CD14-positive monocyte (primary cell): ENCODE results near the gene FBXO48. TPM values are rescaled to one million over a fixed set of nuclear protein-coding genes. Genes with fewer than 3 reads are reported as not detected.

Experiments
- DNase-seq, 3 donors: peaks; one replicate each; pipeline ENCODE4 v3.0.0-alpha.2; 2011 to 2022
- H2AFZ ChIP-seq: 2 replicates; pipeline ENCODE4 v1.6.0; 2012; ENCODE audit warnings: mild to moderate bottlenecking, low read depth, low read length, inconsistent platforms; ENCODE audit not compliant: insufficient read depth, poor library complexity, severe bottlenecking
- H3K27ac ChIP-seq, 2 donors: 1 replicate in 1 of 2; 2 replicates in 1 of 2; pipeline ENCODE4 v1.5.1; 2012 to 2013; ENCODE audit warnings: low read length in 2 of 2, control low read depth in 1 of 2, inconsistent platforms in 1 of 2, low read depth in 1 of 2, mild to moderate bottlenecking in 1 of 2
- H3K27me3 ChIP-seq, 2 donors: one replicate each; pipeline versions ENCODE4 v1.6.0 to v1.6.1; 2011 to 2013; ENCODE audit warnings: low read length in 2 of 2; ENCODE audit not compliant: control insufficient read depth in 2 of 2, insufficient read depth in 2 of 2
- H3K36me3 ChIP-seq, 2 donors: replicated peaks in 1 of 2; 1 replicate in 1 of 2; 2 replicates in 1 of 2; pipeline versions ENCODE4 v1.5.1 to v1.6.1; 2012 to 2013; ENCODE audit warnings: low read length in 2 of 2, control low read depth in 1 of 2, inconsistent platforms in 1 of 2, mild to moderate bottlenecking in 1 of 2; ENCODE audit not compliant: insufficient read depth in 2 of 2, control insufficient read depth in 1 of 2
- H3K4me1 ChIP-seq, 2 donors: 1 replicate in 1 of 2; 2 replicates in 1 of 2; pipeline versions ENCODE4 v1.5.1 to v1.6.1; 2012 to 2013; ENCODE audit warnings: low read length in 2 of 2, control low read depth in 1 of 2, inconsistent platforms in 1 of 2, mild to moderate bottlenecking in 1 of 2, moderate library complexity in 1 of 2; ENCODE audit not compliant: insufficient read depth in 2 of 2, control insufficient read depth in 1 of 2
- H3K4me2 ChIP-seq: replicated peaks from 2 replicates; pipeline ENCODE3; 2012; ENCODE audit warnings: low read length, moderate library complexity, mild to moderate bottlenecking; ENCODE audit not compliant: poor library complexity, severe bottlenecking; ENCODE audit errors: extremely low read depth
- H3K4me3 ChIP-seq, 3 experiments: fragments of 200-600 bp in 1 of 3; sonication (generic) in 1 of 3; replicated peaks in 1 of 3; 1 replicate in 2 of 3; 2 replicates in 1 of 3; pipeline ENCODE4 v1.5.1; 2011 to 2013; ENCODE audit warnings: low read length in 3 of 3, mild to moderate bottlenecking in 3 of 3, control low read depth in 2 of 3, low read depth in 2 of 3, inconsistent platforms in 1 of 3, moderate library complexity in 1 of 3
- H3K79me2 ChIP-seq: 2 replicates; pipeline ENCODE4 v1.6.0; 2012; ENCODE audit warnings: mild to moderate bottlenecking, control low read depth, inconsistent platforms, low read length, moderate library complexity; ENCODE audit not compliant: insufficient read depth
- H3K9ac ChIP-seq: 2 replicates; pipeline ENCODE4 v1.6.0; 2017; ENCODE audit warnings: low read length, mild to moderate bottlenecking; ENCODE audit not compliant: insufficient read depth, poor library complexity, severe bottlenecking
- H3K9me3 ChIP-seq, 2 donors: replicated peaks in 1 of 2; 1 replicate in 1 of 2; 2 replicates in 1 of 2; pipeline versions ENCODE4 v1.5.1 to v1.6.1; 2012 to 2013; ENCODE audit warnings: low read length in 2 of 2, control low read depth in 1 of 2; ENCODE audit not compliant: control insufficient read depth in 1 of 2, insufficient read depth in 1 of 2
- H4K20me1 ChIP-seq: 2 replicates; pipeline ENCODE4 v1.6.0; 2012; ENCODE audit warnings: mild to moderate bottlenecking, low read length, control low read depth, moderate library complexity; ENCODE audit not compliant: insufficient read depth
- H3K27ac Mint-ChIP-seq, 7 donors: one replicate each; pipeline ENCODE4 v1.8.0; 2020; ENCODE audit warnings: mild to moderate bottlenecking in 7 of 7, mixed read lengths in 7 of 7, moderate library complexity in 6 of 7, inconsistent platforms in 2 of 7
- H3K27me3 Mint-ChIP-seq, 3 donors: one replicate each; pipeline ENCODE4 v1.8.0; 2021 to 2022; ENCODE audit warnings: low read depth in 3 of 3, mild to moderate bottlenecking in 3 of 3, mixed read lengths in 3 of 3, moderate library complexity in 3 of 3, inconsistent platforms in 1 of 3
- H3K36me3 Mint-ChIP-seq, 2 donors: one replicate each; pipeline ENCODE4 v1.8.0; 2020; ENCODE audit warnings: mixed read lengths in 2 of 2, inconsistent platforms in 1 of 2, mild to moderate bottlenecking in 1 of 2
- H3K4me1 Mint-ChIP-seq: one replicate; pipeline ENCODE4 v1.8.0; 2020; ENCODE audit warnings: mild to moderate bottlenecking, mixed read lengths
- H3K4me3 Mint-ChIP-seq, 2 donors: one replicate each; pipeline ENCODE4 v1.8.0; 2020; ENCODE audit warnings: mild to moderate bottlenecking in 2 of 2, mixed read lengths in 2 of 2, moderate library complexity in 1 of 2
- H3K9me3 Mint-ChIP-seq, 7 donors: one replicate each; pipeline ENCODE4 v1.8.0; 2020 to 2022; ENCODE audit warnings: mixed read lengths in 7 of 7, mild to moderate bottlenecking in 6 of 7, moderate library complexity in 6 of 7, inconsistent platforms in 2 of 7
- CTCF ChIP-seq: fragments of 200-600 bp; IDR thresholded peaks from one replicate; pipeline ENCODE4 v1.8.0; 2022; ENCODE audit warnings: antibody characterized with exemption, mild to moderate bottlenecking
- WGBS: methylation state at CpG from one replicate; pipeline ENCODE4 v1.1.5; 2013; ENCODE audit warnings: missing lambda C conversion rate; ENCODE audit not compliant: insufficient coverage; 5-methylcytosine and 5-hydroxymethylcytosine counted together
- intact Hi-C, 2 donors: fragments of 100-400 bp; cut with micrococcal nuclease; formaldehyde crosslinking; loops; one replicate each; pipeline versions ENCODE4 v1.15.0 to v1.15.1; 2023
- polyA plus RNA-seq, 3 donors: library from polyadenylated mRNA; depleted of rRNA in 1 of 3; unstranded in 2 of 3; stranded (reverse) in 1 of 3; fragments of 300-500 nt in 2 of 3; fragments of >200 nt in 1 of 3; fragmentation: Illumina TruSeq in 2 of 3; gene quantifications; 1 replicate in 2 of 3; 2 replicates in 1 of 3; pipeline ENCODE4 v1.2.3, GENCODE V29; 2012 to 2021

FBXO48 gene
- polyA plus RNA-seq, 3 donors, result 0.08 to 0.85 (median 0.31) TPM

- Histone ChIP-seq H3K9me3 (no peaks in the 10 kb centered on the region), H3K79me2 (no peaks in the 10 kb centered on the region), H3K4me2 (no peak overlapping the region), H3K27me3 (no peaks in the 10 kb centered on the region), H3K36me3 (no peaks in the 10 kb centered on the region), H3K4me3 (no peak overlapping the region), H4K20me1 (no peaks in the 10 kb centered on the region), H3K4me1 (peaks cover 0 to 3% of the 10 kb centered on the region in 2 donors), H2AFZ (no peak overlapping the region), H3K27ac (no peak overlapping the region), H3K9ac (no peak overlapping the region)
- intact Hi-C loops, result no loop called here
- Mint-ChIP-seq H3K27me3 (no peaks in the 10 kb centered on the region), H3K4me1 (peaks cover 6% of the 10 kb centered on the region), H3K27ac (no peak overlapping the region), H3K4me3 (no peak overlapping the region), H3K36me3 (peaks cover 0 to 7% of the 10 kb centered on the region in 2 donors), H3K9me3 (peaks cover 0 to 6% (median 2%) of the 10 kb centered on the region in 7 donors)
- no peak for DNase-seq
- no peak for TF ChIP-seq CTCF
- no CpG with 5 or more reads among the region's 1 CpG for WGBS
These were observed 45.9 kb upstream of the FBXO48 start for GRCh38 chr2:68512966-68513365.

GRCh38 chr2:68512326-68512725 is 45.2 kb upstream of the FBXO48 start:
- Histone ChIP-seq H3K9me3 (no peaks in the 10 kb centered on the region), H3K27ac (no peak overlapping the region), H3K4me3 (no peak overlapping the region), H4K20me1 (no peaks in the 10 kb centered on the region), H3K79me2 (no peaks in the 10 kb centered on the region), H3K4me2 (no peak overlapping the region), H2AFZ (no peak overlapping the region), H3K36me3 (no peaks in the 10 kb centered on the region), H3K9ac (no peak overlapping the region), H3K4me1 (peaks cover 0 to 3% of the 10 kb centered on the region in 2 donors), H3K27me3 (no peaks in the 10 kb centered on the region)
- intact Hi-C loops, result no loop called here
- Mint-ChIP-seq H3K27me3 (no peaks in the 10 kb centered on the region), H3K36me3 (peaks cover 0 to 7% of the 10 kb centered on the region in 2 donors), H3K27ac (no peak overlapping the region), H3K4me3 (no peak overlapping the region), H3K9me3 (peaks cover 0 to 6% (median 2%) of the 10 kb centered on the region in 7 donors), H3K4me1 (peaks cover 6% of the 10 kb centered on the region)
- peak in 2 of 3 donors; percentile 9 to 17 for DNase-seq
- TF ChIP-seq CTCF, result no peak
- WGBS, result no CpG with 5 or more reads among the region's 3 CpGs
